Caco-2 (cell line): ENCODE measurements around the gene IRF2BP2. TPM values are rescaled to one million over a fixed set of nuclear protein-coding genes. Genes with fewer than 3 reads are reported as not detected.

Source experiments
- BruUV-seq: library from RNA; stranded (reverse); fragments of 400-500 nt; replicated peaks from 2 replicates; lab custom pipeline; 2021; lab: Mats Ljungman, UMichigan
- CTCF ChIA-PET: fragments of 300-600 bp; sonication (Branson Sonifier 250); formaldehyde crosslinking; loops from one replicate; lab custom pipeline; 2022; ENCODE audit warnings: antibody characterized with exemption; lab: Charles Lee
- POLR2A ChIA-PET: fragments of 300-600 bp; sonication (Branson Sonifier 250); formaldehyde crosslinking; loops from one replicate; lab custom pipeline; 2022; ENCODE audit warnings: antibody characterized with exemption; lab: Charles Lee
- DNase-seq, 2 experiments: peaks; one replicate each; pipeline versions ENCODE4 v3.0.0 to v3.0.0-alpha.2; 2020 to 2022
- H3K27me3 ChIP-seq: replicated peaks from 2 replicates; pipeline ENCODE4 v1.6.0; 2011; ENCODE audit warnings: low read length; ENCODE audit not compliant: control insufficient read depth, insufficient read depth
- H3K36me3 ChIP-seq: 2 replicates; pipeline ENCODE4 v1.5.1; 2011; ENCODE audit warnings: low read length; ENCODE audit not compliant: control insufficient read depth, insufficient read depth
- H3K4me1 ChIP-seq: fragments of 250-450 bp; sonication (Bioruptor Pico); 2 replicates; pipeline ENCODE4 v1.5.1; 2020; ENCODE audit warnings: mild to moderate bottlenecking
- H3K4me3 ChIP-seq: 2 replicates; pipeline ENCODE4 v1.5.1; 2011; ENCODE audit warnings: low read depth, mild to moderate bottlenecking, control low read depth, low read length
- H3K9me3 ChIP-seq: fragments of 250-450 bp; sonication (Bioruptor Pico); 2 replicates; pipeline ENCODE4 v1.5.1; 2020; ENCODE audit warnings: mild to moderate bottlenecking, moderate library complexity
- H3K27ac Mint-ChIP-seq: one replicate; pipeline ENCODE4 v1.8.0; 2022; ENCODE audit warnings: mixed read lengths; ENCODE audit not compliant: unreplicated experiment
- H3K27me3 Mint-ChIP-seq: one replicate; pipeline ENCODE4 v1.8.0; 2022; ENCODE audit warnings: mixed read lengths; ENCODE audit not compliant: insufficient read depth, unreplicated experiment
- H3K36me3 Mint-ChIP-seq: one replicate; pipeline ENCODE4 v1.8.0; 2022; ENCODE audit warnings: mild to moderate bottlenecking, mixed read lengths; ENCODE audit not compliant: insufficient read depth, unreplicated experiment
- H3K4me1 Mint-ChIP-seq: one replicate; pipeline ENCODE4 v1.8.0; 2022; ENCODE audit warnings: low read depth, mixed read lengths; ENCODE audit not compliant: unreplicated experiment
- H3K4me3 Mint-ChIP-seq: one replicate; pipeline ENCODE4 v1.8.0; 2022; ENCODE audit warnings: mild to moderate bottlenecking, moderate library complexity, mixed read lengths; ENCODE audit not compliant: unreplicated experiment
- H3K9me3 Mint-ChIP-seq: one replicate; pipeline ENCODE4 v1.8.0; 2022; ENCODE audit warnings: mixed read lengths; ENCODE audit not compliant: unreplicated experiment
- intact Hi-C: fragments of 100-400 bp; cut with micrococcal nuclease; formaldehyde crosslinking; loops from one replicate; pipeline ENCODE4 v1.10.0; 2022; ENCODE audit not compliant: unreplicated experiment
- total RNA-seq: library from RNA; stranded (reverse); gene quantifications from 2 replicates; pipeline ENCODE4 v1.2.3, GENCODE V29; 2022
- TF ChIP-seq, protein P1 (sequence below), 2 experiments: fragments of 200-600 bp in 1 of 2; IDR thresholded peaks; 1 replicate in 1 of 2; 2 replicates in 1 of 2; pipeline versions ENCODE4 v1.5.1 to v1.8.0; 2011 to 2022; ENCODE audit warnings: antibody characterized with exemption in 1 of 2, control low read depth in 1 of 2, inconsistent platforms in 1 of 2, low read depth in 1 of 2, low read length in 1 of 2, mild to moderate bottlenecking in 1 of 2, moderate library complexity in 1 of 2; ENCODE audit not compliant: insufficient read depth in 1 of 2, severe bottlenecking in 1 of 2, unreplicated experiment in 1 of 2

The IRF2BP2 gene
- total RNA-seq, 1 experiment from 2014 or later = 135 TPM

DNA sequence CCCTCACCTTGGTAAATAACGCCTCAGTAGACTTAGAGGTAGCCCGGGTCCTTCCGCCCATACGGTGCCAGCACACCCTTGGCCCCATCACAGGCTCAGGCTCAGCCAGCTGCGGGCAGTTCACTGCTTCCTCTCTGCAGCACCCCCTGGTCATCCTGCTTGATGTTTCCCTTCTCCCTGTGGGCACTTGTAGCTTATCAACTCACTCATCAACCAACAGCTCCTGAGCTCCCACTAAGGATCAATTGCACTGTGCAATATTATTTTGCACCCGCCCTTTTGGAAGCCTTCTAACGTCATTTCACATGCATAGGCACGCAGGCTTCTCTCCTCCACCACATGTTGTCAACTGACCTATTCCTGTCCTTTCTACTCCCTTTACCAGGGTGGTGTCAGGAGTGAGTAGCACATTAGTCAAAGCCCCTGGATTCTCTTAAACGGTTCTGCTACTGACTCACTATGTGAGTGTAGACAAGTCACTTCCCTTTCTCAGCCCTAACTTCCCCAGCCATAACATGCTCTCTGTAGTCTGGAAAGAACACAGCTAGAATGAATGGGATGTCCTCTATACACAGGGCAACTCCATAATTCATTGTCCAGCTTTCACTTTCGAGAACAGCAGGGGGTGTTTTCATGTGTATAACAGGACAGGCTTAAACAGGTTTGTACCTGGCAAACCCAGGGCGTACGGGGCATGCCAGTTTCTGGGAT lies 47.1 kb upstream of the IRF2BP2 start:
- TF ChIP-seq, protein P1, sequence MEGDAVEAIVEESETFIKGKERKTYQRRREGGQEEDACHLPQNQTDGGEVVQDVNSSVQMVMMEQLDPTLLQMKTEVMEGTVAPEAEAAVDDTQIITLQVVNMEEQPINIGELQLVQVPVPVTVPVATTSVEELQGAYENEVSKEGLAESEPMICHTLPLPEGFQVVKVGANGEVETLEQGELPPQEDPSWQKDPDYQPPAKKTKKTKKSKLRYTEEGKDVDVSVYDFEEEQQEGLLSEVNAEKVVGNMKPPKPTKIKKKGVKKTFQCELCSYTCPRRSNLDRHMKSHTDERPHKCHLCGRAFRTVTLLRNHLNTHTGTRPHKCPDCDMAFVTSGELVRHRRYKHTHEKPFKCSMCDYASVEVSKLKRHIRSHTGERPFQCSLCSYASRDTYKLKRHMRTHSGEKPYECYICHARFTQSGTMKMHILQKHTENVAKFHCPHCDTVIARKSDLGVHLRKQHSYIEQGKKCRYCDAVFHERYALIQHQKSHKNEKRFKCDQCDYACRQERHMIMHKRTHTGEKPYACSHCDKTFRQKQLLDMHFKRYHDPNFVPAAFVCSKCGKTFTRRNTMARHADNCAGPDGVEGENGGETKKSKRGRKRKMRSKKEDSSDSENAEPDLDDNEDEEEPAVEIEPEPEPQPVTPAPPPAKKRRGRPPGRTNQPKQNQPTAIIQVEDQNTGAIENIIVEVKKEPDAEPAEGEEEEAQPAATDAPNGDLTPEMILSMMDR (IDR thresholded peaks at IDR 0.05; ENCODE audit: insufficient read depth in 1 of 2, low read depth in 1 of 2, low read length in 1 of 2, severe bottlenecking in 1 of 2, unreplicated experiment in 1 of 2) = no peak
- Histone ChIP-seq H3K36me3 (no peaks in the 10 kb centered on the region), H3K4me3 (no peak overlapping the region), H3K9me3 (no peaks in the 10 kb centered on the region), H3K4me1 (peaks cover 26% of the 10 kb centered on the region), H3K27me3 (no peaks in the 10 kb centered on the region)
- ChIA-PET CTCF (interaction anchor here (0.5 to 2.1 kb wide), 2 partner anchors 17 to 59 kb away, joined by 8 to 9 read pairs; no protein-coding TSS in a partner anchor), POLR2A (interaction anchor here (0.7 kb wide), 1 partner anchor 45 kb away, joined by 3 read pairs; no protein-coding TSS in a partner anchor)
- Mint-ChIP-seq H3K36me3 (no peaks in the 10 kb centered on the region), H3K4me3 (no peak overlapping the region), H3K9me3 (no peaks in the 10 kb centered on the region), H3K4me1 (peaks cover 29% of the 10 kb centered on the region), H3K27me3 (no peaks in the 10 kb centered on the region), H3K27ac (no peak overlapping the region)
- no peak for DNase-seq
- intact Hi-C loops = no loop called here
- no TSS peak for BruUV-seq

DNA sequence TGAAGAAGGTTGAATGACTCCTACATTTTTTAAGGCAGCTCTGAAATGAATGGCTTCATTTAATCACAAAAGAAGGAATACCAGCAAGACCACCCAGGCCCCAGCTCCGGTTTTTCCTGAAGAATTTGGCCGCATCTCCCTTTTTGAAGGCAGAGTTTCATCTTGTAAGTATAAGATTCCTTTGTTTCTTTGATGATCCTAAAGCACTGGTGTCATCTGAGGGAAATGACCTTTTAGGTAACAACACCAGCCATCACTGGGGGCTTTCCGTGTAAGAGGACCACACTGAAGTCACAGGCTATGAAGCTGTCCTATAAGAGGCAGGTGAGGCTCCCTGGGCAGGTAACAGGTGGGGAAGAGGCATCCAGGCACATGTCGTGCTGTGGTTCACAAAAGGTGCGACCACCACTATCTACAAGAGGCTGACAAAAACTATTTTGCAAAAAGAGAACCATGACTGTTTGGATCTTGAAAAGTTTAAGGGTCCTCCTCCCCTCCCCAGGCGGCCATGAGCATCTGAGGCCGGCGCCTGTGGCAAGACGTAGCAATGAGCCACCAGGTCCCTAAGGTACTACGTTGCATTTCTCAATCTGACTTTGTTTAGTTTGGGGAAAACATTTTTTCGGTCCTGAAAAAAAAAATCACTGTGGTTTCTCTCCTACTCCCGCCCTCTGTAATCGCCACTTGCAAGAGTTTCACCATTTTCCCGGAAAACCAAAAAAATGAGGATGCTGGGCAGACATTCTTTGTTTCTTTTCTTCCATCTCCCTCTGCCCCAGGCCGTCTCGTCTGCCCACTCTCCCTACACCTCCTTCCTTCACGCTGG lies 46.3 kb upstream of the IRF2BP2 start:
- Mint-ChIP-seq H3K9me3 (no peaks in the 10 kb centered on the region), H3K27me3 (no peaks in the 10 kb centered on the region), H3K27ac (no peak overlapping the region), H3K4me1 (peaks cover 21% of the 10 kb centered on the region), H3K4me3 (no peak overlapping the region), H3K36me3 (no peaks in the 10 kb centered on the region)
- no TSS peak for BruUV-seq
- CTCF ChIA-PET = interaction anchor here (0.5 to 2.1 kb wide), 2 partner anchors 16 to 60 kb away, joined by 8 to 9 read pairs; no protein-coding TSS in a partner anchor
- TF ChIP-seq, protein P1 (IDR thresholded peaks at IDR 0.05; ENCODE audit: insufficient read depth in 1 of 2, low read depth in 1 of 2, low read length in 1 of 2, severe bottlenecking in 1 of 2, unreplicated experiment in 1 of 2) = no peak
- no peak for DNase-seq
- H3K4me3 ChIP-seq = no peak overlapping the region
- no peaks in the 10 kb centered on the region for H3K36me3 ChIP-seq
- peaks cover 23% of the 10 kb centered on the region for H3K4me1 ChIP-seq
- POLR2A ChIA-PET = no interaction called here
- H3K9me3 ChIP-seq = no peaks in the 10 kb centered on the region
- intact Hi-C loops = no loop called here
- no peaks in the 10 kb centered on the region for H3K27me3 ChIP-seq

DNA sequence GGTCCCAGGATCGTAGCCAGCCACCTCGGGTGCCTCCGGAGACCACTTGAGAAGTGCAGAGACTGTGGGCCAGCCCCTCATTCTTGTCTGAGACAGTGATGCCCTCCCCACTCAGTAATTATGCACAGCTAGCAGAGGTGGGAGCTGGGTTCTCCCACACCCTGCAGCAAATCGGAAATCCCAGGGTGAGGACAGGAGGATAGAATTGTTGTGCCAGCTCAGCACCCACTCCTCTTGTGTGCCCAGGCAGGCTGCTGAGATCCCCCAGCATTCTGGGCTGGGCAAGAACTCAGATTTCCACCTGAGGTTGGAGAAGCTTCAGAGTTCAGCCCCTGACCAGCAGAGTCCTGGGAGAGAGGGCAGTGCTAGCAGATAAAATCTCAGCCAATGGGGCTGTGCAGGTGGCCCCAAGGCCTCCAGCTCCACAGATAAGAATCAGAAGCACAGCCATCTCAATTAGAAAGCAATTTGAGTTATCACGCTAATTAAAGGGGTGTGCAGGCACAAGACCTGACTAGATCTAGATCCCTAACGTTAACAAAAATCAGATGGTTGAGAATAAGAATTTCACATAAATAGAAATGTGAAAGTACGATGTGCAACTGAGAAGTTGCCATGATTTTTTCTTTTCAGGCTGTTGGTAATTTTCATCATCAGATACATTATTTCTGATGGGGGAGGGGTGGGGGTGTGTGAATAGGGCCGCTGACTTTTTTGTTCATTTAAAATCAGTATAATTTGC lies 45.5 kb upstream of the IRF2BP2 start:
- Mint-ChIP-seq H3K4me1 (peaks cover 18% of the 10 kb centered on the region), H3K27me3 (no peaks in the 10 kb centered on the region), H3K4me3 (no peak overlapping the region), H3K9me3 (no peaks in the 10 kb centered on the region), H3K27ac (no peak overlapping the region), H3K36me3 (no peaks in the 10 kb centered on the region)
- POLR2A ChIA-PET = no interaction called here
- CTCF ChIA-PET = no interaction called here
- intact Hi-C loops = no loop called here
- BruUV-seq = no TSS peak
- no peak for DNase-seq
- TF ChIP-seq, protein P1 (IDR thresholded peaks at IDR 0.05; ENCODE audit: insufficient read depth in 1 of 2, low read depth in 1 of 2, low read length in 1 of 2, severe bottlenecking in 1 of 2, unreplicated experiment in 1 of 2) = no peak
- H3K4me3 ChIP-seq = no peak overlapping the region
- H3K36me3 ChIP-seq = no peaks in the 10 kb centered on the region
- peaks cover 23% of the 10 kb centered on the region for H3K4me1 ChIP-seq
- no peaks in the 10 kb centered on the region for H3K9me3 ChIP-seq
- H3K27me3 ChIP-seq = no peaks in the 10 kb centered on the region
